ENCODE data around the gene PARD3B.

Gene PARD3B

DNA sequence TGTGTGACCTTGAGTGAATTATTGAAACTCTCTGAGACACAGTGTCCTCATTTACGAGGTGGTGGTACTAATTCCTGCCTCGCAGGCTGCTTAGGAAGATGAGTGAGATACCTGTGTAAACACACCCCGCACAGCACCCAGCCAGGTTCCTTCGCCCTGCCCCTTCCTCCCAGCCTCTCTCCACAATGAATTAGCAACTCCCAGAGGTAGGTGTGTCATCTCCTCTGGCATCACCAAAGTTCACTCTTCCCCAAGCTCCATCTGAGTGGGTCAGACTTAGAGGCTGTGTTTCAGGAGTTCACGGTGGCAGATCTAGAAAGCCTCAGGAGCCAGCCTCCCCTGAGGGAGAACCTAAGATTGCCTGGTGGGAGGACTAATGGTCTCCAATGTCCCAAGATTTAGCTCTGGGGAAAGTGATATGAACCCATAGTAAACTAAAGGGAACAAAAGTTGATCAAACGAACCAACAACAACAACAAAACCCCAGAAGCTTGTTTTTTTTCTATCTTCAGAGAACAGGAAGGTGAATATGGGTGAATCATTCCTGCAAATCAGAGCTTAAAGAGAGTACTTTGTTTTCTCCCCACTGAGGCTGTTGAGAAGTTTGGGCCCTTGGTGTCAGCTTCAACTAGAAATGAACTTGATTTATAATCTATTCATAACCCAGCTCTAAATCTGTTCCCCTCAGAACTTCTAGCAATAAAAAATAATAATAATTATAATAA, 1092.7 kb downstream of the PARD3B start:
- TF ChIP-seq, protein P1, sequence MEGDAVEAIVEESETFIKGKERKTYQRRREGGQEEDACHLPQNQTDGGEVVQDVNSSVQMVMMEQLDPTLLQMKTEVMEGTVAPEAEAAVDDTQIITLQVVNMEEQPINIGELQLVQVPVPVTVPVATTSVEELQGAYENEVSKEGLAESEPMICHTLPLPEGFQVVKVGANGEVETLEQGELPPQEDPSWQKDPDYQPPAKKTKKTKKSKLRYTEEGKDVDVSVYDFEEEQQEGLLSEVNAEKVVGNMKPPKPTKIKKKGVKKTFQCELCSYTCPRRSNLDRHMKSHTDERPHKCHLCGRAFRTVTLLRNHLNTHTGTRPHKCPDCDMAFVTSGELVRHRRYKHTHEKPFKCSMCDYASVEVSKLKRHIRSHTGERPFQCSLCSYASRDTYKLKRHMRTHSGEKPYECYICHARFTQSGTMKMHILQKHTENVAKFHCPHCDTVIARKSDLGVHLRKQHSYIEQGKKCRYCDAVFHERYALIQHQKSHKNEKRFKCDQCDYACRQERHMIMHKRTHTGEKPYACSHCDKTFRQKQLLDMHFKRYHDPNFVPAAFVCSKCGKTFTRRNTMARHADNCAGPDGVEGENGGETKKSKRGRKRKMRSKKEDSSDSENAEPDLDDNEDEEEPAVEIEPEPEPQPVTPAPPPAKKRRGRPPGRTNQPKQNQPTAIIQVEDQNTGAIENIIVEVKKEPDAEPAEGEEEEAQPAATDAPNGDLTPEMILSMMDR (IDR thresholded peaks at IDR 0.05; ENCODE audit: extremely low read depth, missing control alignments), result no peak
- no peak for DNase-seq (ENCODE audit: low spot score)

DNA sequence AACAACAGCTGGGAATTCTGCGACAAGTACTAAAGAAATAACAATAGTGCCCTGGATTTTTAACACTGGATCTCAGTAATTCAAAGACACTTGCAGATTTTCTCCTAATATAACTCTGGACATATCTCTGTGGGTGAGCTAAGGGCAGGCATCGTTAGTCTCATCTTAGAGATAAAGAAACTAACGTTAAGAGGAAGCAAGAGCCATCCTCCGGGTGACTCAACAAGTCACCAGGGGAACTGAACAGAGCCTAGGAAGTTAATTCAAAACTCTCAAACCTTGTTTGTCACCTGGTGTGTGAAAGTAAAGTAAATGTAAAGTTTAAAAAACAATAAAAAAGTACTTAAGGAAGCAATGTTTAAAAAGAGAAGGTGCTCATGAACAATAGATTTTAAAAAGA, 1095.4 kb downstream of the PARD3B start:
- TF ChIP-seq, protein P1 (IDR thresholded peaks at IDR 0.05; ENCODE audit: extremely low read depth, missing control alignments), result no peak
- DNase-seq (ENCODE audit: low spot score), result no peak

DNA sequence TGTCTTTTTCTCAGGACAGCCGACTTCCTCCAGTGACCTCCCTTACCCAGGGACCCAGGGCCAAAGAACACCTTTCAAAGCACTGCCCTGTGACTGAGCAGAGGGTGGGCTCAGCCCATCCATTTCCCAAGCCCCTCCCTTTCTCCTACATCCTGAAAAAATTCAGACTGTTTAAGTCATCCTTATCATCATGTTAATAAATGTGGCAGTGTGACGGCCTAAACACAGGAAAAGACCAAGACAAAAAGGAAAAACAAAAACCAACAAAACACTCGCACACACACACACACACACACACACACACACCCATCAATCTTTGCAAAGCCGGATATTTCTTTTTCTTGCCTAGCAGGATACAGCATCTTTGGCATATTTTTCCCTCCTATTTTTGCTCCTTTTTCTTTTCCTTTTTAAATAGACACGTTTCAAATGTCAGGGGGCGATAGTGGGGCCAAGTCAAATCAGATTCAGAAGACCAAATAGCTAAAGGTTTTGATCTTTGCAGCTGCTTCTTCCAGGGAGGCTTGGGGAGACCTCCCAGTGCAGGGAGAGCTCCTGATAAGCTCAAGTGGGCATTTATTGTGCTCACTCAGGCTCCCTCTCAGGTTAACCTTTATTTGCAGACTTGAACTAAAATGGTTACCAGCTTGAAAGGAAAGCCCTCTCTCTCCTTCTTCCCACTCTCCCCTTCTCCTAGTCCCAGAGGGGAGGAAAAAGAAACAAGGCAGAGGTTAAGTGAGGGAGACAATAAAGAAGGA, 1097.5 kb downstream of the PARD3B start:
- no peak for DNase-seq (ENCODE audit: low spot score)
- TF ChIP-seq, protein P1 (IDR thresholded peaks at IDR 0.05; ENCODE audit: extremely low read depth, missing control alignments), result no peak

DNA sequence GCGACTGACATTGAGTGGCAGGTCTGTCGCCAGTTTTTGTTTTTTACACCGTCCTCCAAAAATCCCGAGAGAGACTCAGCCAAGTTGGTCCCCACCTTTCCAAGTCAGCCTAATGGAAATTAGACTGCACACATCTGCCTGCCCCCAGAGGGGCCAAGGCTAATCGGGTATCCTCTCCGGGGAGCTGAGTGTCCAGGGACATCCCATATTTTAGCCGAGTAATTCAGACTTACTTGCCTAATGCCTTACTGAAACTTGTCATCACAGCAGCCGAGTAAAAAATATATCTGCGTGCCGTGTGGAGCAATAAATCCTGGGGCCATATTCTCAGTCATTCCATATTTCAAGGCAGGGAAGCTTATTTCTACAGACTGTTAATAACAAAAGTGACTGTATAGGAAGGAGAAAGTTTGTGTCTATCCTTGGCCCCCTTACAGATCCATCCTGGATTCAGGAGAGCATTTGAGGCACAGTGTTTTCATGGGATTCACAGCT, 1098.2 kb downstream of the PARD3B start:
- DNase-seq (ENCODE audit: low spot score), result no peak
- TF ChIP-seq, protein P1 (IDR thresholded peaks at IDR 0.05; ENCODE audit: extremely low read depth, missing control alignments), result no peak

DNA sequence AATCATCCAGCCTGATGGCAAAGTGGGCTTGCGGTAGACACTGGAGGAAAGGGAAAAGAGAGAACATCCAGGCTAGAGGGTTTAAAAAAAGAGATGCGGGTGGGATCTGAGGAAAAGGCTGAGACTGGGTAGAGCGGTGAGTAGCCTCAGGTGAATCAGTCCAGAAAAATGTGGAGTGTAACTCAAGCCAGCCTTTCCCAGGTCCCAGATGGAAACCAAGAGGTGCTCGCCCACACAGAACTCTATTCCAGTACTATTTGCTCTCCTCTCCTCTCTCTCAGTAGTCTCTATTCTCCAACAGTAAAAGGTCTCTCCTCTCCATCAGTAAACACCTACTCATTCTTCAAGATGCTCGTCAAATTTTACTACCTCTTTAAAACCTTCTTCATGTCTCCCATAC, 1098.7 kb downstream of the PARD3B start:
- DNase-seq (ENCODE audit: low spot score), result no peak

DNA sequence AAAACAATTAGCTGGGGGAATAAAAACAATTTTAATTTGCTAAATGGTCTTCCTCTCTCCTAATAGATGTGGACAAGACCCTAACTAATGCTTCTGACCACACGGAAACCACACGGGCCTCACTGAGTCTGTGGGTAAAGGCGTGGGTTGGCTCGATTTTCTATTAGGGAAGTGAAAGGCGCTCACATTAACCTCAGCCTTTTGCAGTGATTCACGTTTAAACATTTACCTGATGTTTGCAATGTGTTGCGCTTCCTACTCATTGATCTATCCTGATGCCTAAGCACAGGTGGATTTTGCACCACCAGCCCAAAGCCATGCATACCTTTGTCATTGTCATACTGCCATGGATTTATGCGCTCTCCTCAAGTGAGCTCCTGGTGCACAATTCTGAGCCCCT, 1101.4 kb downstream of the PARD3B start:
- TF ChIP-seq, protein P1 (IDR thresholded peaks at IDR 0.05; ENCODE audit: extremely low read depth, missing control alignments), result no peak
- peak; percentile 36 for DNase-seq (ENCODE audit: low spot score)

More for the DNA sequence above, 1098.7 kb downstream of the PARD3B start:
- TF ChIP-seq, protein P1 (IDR thresholded peaks at IDR 0.05; ENCODE audit: extremely low read depth, missing control alignments), result no peak

DNA sequence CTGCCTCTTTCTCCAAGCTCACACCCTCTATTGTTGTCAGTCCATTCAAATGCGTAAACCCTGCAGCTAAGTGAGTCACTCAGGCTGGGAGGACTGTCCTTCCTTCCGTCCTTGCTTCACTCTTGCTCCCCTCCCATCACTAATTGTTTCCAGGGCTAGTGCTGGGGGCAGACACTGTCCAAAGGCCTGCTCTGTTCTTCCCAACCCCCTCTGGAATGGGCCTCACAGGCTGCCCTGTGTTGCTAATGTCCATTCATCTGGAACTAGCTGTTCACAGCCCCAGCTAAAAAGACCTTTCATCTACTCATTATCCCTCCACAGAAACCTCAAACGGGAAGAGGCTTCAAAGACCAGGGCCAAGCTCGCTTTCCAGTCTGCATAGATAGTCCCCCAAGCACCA, 1105.2 kb downstream of the PARD3B start:
- no peak for DNase-seq (ENCODE audit: low spot score)

More for the DNA sequence above, 1105.2 kb downstream of the PARD3B start:
- TF ChIP-seq, protein P1 (IDR thresholded peaks at IDR 0.05; ENCODE audit: extremely low read depth, missing control alignments), result no peak
